ENCODE measurements around the gene TMBIM1.

DNA sequence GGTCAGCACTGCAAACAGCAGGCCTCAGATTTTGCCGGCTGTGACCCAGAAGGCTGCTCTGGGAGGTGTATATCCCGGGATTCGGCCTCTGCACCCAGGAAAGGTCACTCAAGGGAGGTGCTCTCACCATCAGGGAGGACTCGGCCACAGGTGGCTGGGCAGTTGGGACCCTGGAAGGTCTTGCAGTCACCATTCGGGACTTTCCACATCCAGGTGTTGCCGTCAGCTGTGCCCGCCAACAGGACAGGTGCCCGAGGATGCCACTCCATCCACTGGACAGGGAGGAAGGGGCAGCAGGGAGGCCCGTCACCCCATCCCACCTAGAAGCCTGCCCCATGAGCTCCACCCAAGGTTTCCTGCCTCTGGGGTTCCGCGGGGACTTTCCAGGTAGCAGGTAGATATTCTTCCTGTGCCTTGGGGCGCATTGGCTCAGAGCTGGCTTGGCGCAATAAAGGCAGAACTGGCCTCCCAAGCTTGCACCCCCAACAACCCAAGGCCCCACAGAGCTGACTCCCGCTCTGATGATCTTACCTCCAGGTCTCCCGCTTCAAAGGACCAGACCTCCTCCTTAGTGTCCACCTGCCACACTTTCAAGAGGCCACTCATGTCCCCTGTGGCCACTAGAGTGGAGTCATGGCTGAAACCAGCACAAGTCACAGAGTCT lies 25.9 kb downstream of the TMBIM1 start:
- TF ChIP-seq HCFC1 (IDR thresholded peaks at IDR 0.05; ENCODE audit: low read depth, low read length), result no peak
- TF ChIP-seq RBM22 (IDR thresholded peaks at IDR 0.05; ENCODE audit: low read depth, low read length, poor library complexity, severe bottlenecking), result no peak
